NOMO-1 (cell line): ENCODE data around the gene GPC1.

ENCODE experiments used
- DNase-seq, 2 experiments: peaks; one replicate each; lab custom pipeline; 2025; ENCODE audit not compliant: unreplicated experiment in 2 of 2; lab: John Stamatoyannopoulos, UW

Gene GPC1

GRCh38 chr2:240411261-240412160 is 24.0 kb upstream of the GPC1 start:
- DNase-seq = no peak

GRCh38 chr2:240412211-240412861 is 23.1 kb upstream of the GPC1 start:
- no peak for DNase-seq

- DNase-seq = no peak
These were observed 22.3 kb upstream of the GPC1 start for GRCh38 chr2:240412975-240413812.

GRCh38 chr2:240413813-240414429 is 21.5 kb upstream of the GPC1 start:
- DNase-seq = no peak

GRCh38 chr2:240416821-240417220 is 18.6 kb upstream of the GPC1 start:
- DNase-seq = no peak

GRCh38 chr2:240418311-240418710 is 17.2 kb upstream of the GPC1 start:
- no peak for DNase-seq

GRCh38 chr2:240419271-240419670 is 16.2 kb upstream of the GPC1 start:
- no peak for DNase-seq

GRCh38 chr2:240419723-240420122 is 15.7 kb upstream of the GPC1 start:
- DNase-seq = no peak

- DNase-seq = no peak
These were observed 15.0 kb upstream of the GPC1 start for GRCh38 chr2:240420206-240421104.

GRCh38 chr2:240421381-240421780 is 14.1 kb upstream of the GPC1 start:
- no peak for DNase-seq

- DNase-seq = no peak
These were observed 12.7 kb upstream of the GPC1 start for GRCh38 chr2:240422658-240423329.

- DNase-seq = no peak
These were observed 11.7 kb upstream of the GPC1 start for GRCh38 chr2:240423788-240424191.

GRCh38 chr2:240424341-240425235 is 10.9 kb upstream of the GPC1 start:
- no peak for DNase-seq

GRCh38 chr2:240425236-240425615 is 10.2 kb upstream of the GPC1 start:
- no peak for DNase-seq

- DNase-seq = no peak
These were observed 9.8 kb upstream of the GPC1 start for GRCh38 chr2:240425697-240426096.

GRCh38 chr2:240426845-240427721 is 8.4 kb upstream of the GPC1 start:
- no peak for DNase-seq

- DNase-seq = no peak
These were observed 7.7 kb upstream of the GPC1 start for GRCh38 chr2:240427729-240428128.
